GM21786 (cell line): ENCODE measurements around the gene PAWR.
"Not testable (repeated sequence)": the region's sequence is repeated elsewhere in the genome, so short reads cannot be mapped to it uniquely, and the experiment has no call there.

Experiments
- ATAC-seq: cut with Tn5 transposase; IDR thresholded peaks from one replicate; pipeline ENCODE4 v1.9.1; 2021; ENCODE audit not compliant: unreplicated experiment

The PAWR gene

GRCh38 chr12:79596719-79597350 is 93.9 kb downstream of the PAWR start:
- ATAC-seq = no peak

- no peak for ATAC-seq
These were observed 95.5 kb downstream of the PAWR start for GRCh38 chr12:79595273-79595672.

GRCh38 chr12:79592865-79593264 is 97.9 kb downstream of the PAWR start:
- ATAC-seq = no peak

GRCh38 chr12:79591988-79592387 is 98.8 kb downstream of the PAWR start:
- no peak for ATAC-seq

GRCh38 chr12:79590751-79591150 is 100.0 kb downstream of the PAWR start:
- ATAC-seq = no peak

- no peak for ATAC-seq
These were observed 103.4 kb downstream of the PAWR start for GRCh38 chr12:79587368-79587767.

GRCh38 chr12:79585147-79585546 is 105.6 kb downstream of the PAWR start:
- no peak for ATAC-seq

GRCh38 chr12:79573820-79574219 is 116.9 kb downstream of the PAWR start:
- ATAC-seq = no peak

GRCh38 chr12:79569679-79570078 is 121.1 kb downstream of the PAWR start:
- no peak for ATAC-seq

GRCh38 chr12:79567175-79567563 is 123.6 kb downstream of the PAWR start:
- no peak for ATAC-seq

- ATAC-seq = no peak
These were observed 124.2 kb downstream of the PAWR start for GRCh38 chr12:79566452-79567174.

GRCh38 chr12:79564727-79565350 is 125.9 kb downstream of the PAWR start:
- ATAC-seq = not testable (repeated sequence)

- no peak for ATAC-seq
These were observed 127.6 kb downstream of the PAWR start for GRCh38 chr12:79563021-79563740.

GRCh38 chr12:79561401-79562132 is 129.2 kb downstream of the PAWR start:
- no peak for ATAC-seq

GRCh38 chr12:79560225-79560889 is 130.4 kb downstream of the PAWR start:
- ATAC-seq = no peak

- ATAC-seq = no peak
These were observed 131.2 kb downstream of the PAWR start for GRCh38 chr12:79559591-79559990.

- no peak for ATAC-seq
These were observed 131.8 kb downstream of the PAWR start for GRCh38 chr12:79558924-79559469.

GRCh38 chr12:79557690-79558315 is 133.0 kb downstream of the PAWR start:
- no peak for ATAC-seq

- ATAC-seq = no peak
These were observed 135.5 kb downstream of the PAWR start for GRCh38 chr12:79555028-79555925.
